Neural cell (in vitro differentiated cells): ENCODE results near the gene RNASE7. TPM values are rescaled to one million over a fixed set of nuclear protein-coding genes. Genes with fewer than 3 reads are reported as not detected.

Source experiments
- H2AFZ ChIP-seq: fragments of 200-600, 300-800 bp; sonication (generic), shearing (Covaris generic); 2 replicates; pipeline ENCODE4 v1.6.0; 2014; ENCODE audit warnings: low read depth, mild to moderate bottlenecking, antibody characterized with exemption, low read length, moderate library complexity
- H3F3A ChIP-seq: fragments of 200-600 bp; shearing (Covaris generic); 2 replicates; pipeline ENCODE4 v1.6.1; 2016; ENCODE audit warnings: mild to moderate bottlenecking, moderate library complexity, mixed read lengths, antibody characterized with exemption, low read length; ENCODE audit not compliant: insufficient read depth, poor library complexity, severe bottlenecking
- H3K27ac ChIP-seq: fragments of 200-600, 300-800 bp; sonication (generic), shearing (Covaris generic); 2 replicates; pipeline ENCODE4 v1.5.1; 2014; ENCODE audit warnings: mild to moderate bottlenecking, low read length, moderate library complexity
- H3K27me3 ChIP-seq: fragments of 300-800, 200-600 bp; sonication (generic), shearing (Covaris generic); 2 replicates; pipeline ENCODE4 v1.6.0; 2014; ENCODE audit warnings: mild to moderate bottlenecking, low read depth, low read length, moderate library complexity; ENCODE audit not compliant: insufficient read depth
- H3K36me3 ChIP-seq: fragments of 300-800, 200-600 bp; sonication (generic), shearing (Covaris generic); 2 replicates; pipeline ENCODE4 v1.5.1; 2014; ENCODE audit warnings: mild to moderate bottlenecking, antibody characterized with exemption, low read length, moderate library complexity; ENCODE audit not compliant: insufficient read depth
- H3K4me2 ChIP-seq: fragments of 300-800, 200-600 bp; sonication (generic), shearing (Covaris generic); 2 replicates; pipeline ENCODE4 v1.6.0; 2014; ENCODE audit warnings: mild to moderate bottlenecking, low read length
- H3K4me3 ChIP-seq: fragments of 300-800, 200-600 bp; sonication (generic), shearing (Covaris generic); 2 replicates; pipeline ENCODE4 v1.5.1; 2014; ENCODE audit warnings: mild to moderate bottlenecking, low read length, moderate library complexity
- H3K79me2 ChIP-seq: fragments of 200-600 bp; shearing (Covaris generic); replicated peaks from 2 replicates; pipeline ENCODE4 v1.6.0; 2014; ENCODE audit warnings: mild to moderate bottlenecking, low read length, moderate library complexity; ENCODE audit not compliant: insufficient read depth
- H3K9ac ChIP-seq: fragments of 300-800, 200-600 bp; sonication (generic), shearing (Covaris generic); 2 replicates; pipeline ENCODE4 v1.6.1; 2016; ENCODE audit warnings: mild to moderate bottlenecking, low read length, mixed read lengths
- H3K9me2 ChIP-seq: fragments of 200-600 bp; shearing (Covaris generic); 2 replicates; pipeline ENCODE4 v1.6.1; 2016; ENCODE audit warnings: mild to moderate bottlenecking, low read length, mixed read lengths; ENCODE audit not compliant: insufficient read depth
- H3K9me3 ChIP-seq: fragments of 200-600, 300-800 bp; sonication (generic), shearing (Covaris generic); 2 replicates; pipeline ENCODE4 v1.6.1; 2016; ENCODE audit warnings: mild to moderate bottlenecking, mixed run types, low read length, moderate library complexity, mixed read lengths
- H4K20me1 ChIP-seq: fragments of 200-600 bp; shearing (Covaris generic); 2 replicates; pipeline ENCODE4 v1.6.1; 2016; ENCODE audit warnings: mild to moderate bottlenecking, mixed run types; ENCODE audit not compliant: insufficient read depth
- EP300 ChIP-seq: fragments of 450-650 bp; conservative IDR thresholded peaks from 2 replicates; pipeline ENCODE4 v1.6.1; 2014; ENCODE audit warnings: antibody characterized with exemption, mild to moderate bottlenecking, moderate library complexity; ENCODE audit not compliant: poor library complexity, severe bottlenecking
- EZH2 ChIP-seq: fragments of 200-600, 300-800 bp; shearing (Covaris generic), sonication (generic); IDR thresholded peaks from 2 replicates; pipeline ENCODE4 v1.6.1; 2014; ENCODE audit warnings: antibody characterized with exemption, low read length, borderline replicate concordance, mild to moderate bottlenecking; ENCODE audit not compliant: insufficient read depth, poor library complexity, severe bottlenecking
- MXI1 ChIP-seq: fragments of 450-650 bp; conservative IDR thresholded peaks from 2 replicates; pipeline ENCODE4 v1.6.1; 2014; ENCODE audit warnings: antibody characterized with exemption, mild to moderate bottlenecking; ENCODE audit not compliant: poor library complexity, severe bottlenecking
- POLR2AphosphoS5 ChIP-seq: IDR thresholded peaks from 2 replicates; pipeline ENCODE4 v1.6.1; 2012
- RAD21 ChIP-seq: fragments of 450-650 bp; conservative IDR thresholded peaks from 2 replicates; pipeline ENCODE4 v1.6.1; 2014; ENCODE audit warnings: antibody characterized with exemption, mild to moderate bottlenecking, moderate library complexity
- SMC3 ChIP-seq: fragments of 450-650 bp; conservative IDR thresholded peaks from 2 replicates; pipeline ENCODE4 v1.6.1; 2014; ENCODE audit warnings: antibody characterized with exemption, mild to moderate bottlenecking, moderate library complexity; ENCODE audit not compliant: poor library complexity
- TAF1 ChIP-seq: IDR thresholded peaks from 2 replicates; pipeline ENCODE4 v1.6.1; 2012; ENCODE audit warnings: low read depth
- polyA plus RNA-seq: library from polyadenylated mRNA; depleted of rRNA; stranded (reverse); fragments of >200 nt; gene quantifications from 2 replicates; pipeline ENCODE4 v1.2.3, GENCODE V29; 2014
- TF ChIP-seq, protein P1 (sequence below): fragments of 450-650 bp; IDR thresholded peaks from 2 replicates; pipeline ENCODE4 v1.5.1; 2014; ENCODE audit warnings: antibody characterized with exemption, mild to moderate bottlenecking, moderate library complexity; ENCODE audit not compliant: poor library complexity, severe bottlenecking
- TF ChIP-seq, protein P2 (sequence below): IDR thresholded peaks from 2 replicates; pipeline ENCODE4 v1.6.1; 2012; ENCODE audit warnings: borderline replicate concordance

RNASE7 gene
- polyA plus RNA-seq, 1 donor from 2014 or later: not detected

DNA sequence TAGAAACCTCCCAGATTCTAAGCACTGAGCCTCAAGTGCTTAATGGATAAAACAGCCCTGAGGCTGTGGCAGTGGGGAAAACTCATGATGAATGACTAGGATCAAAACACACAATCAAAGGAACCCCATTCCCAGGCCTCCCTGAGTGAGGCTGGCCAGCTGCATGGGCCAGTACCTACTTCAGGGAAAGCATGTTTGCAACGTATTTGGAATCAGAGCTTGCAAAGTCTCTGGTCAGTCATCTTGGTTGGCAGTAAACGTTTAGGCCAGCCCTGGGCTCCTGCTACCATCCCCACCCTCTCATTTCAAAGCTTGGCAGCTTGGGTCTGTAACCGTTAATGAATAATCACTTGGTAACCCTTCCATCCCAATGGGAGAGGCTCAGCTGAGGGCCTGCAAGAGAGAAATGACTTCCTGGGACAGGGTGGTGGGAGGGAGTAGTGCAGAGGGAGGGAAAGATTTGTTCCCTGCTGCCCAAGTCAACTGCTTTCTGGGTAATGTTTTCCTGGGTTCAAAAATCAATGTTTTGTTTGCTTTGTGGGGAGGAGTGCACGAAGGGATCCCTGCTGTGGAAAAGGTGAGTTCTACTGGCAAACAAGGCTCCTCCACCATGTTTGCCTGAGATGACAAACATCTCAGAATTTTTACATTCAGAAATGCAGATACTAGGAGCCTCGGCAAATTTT lies 13.4 kb downstream of the RNASE7 start:
- H3K4me3 ChIP-seq: no peak overlapping the region
- H3K27me3 ChIP-seq: no peaks in the 10 kb centered on the region
- no peaks in the 10 kb centered on the region for H3K9me3 ChIP-seq
- H2AFZ ChIP-seq: no peak overlapping the region
- TF ChIP-seq TAF1 (no peak), SMC3 (no peak), RAD21 (no peak), EZH2 (no peak), EP300 (no peak), MXI1 (no peak), POLR2AphosphoS5 (no peak)
- TF ChIP-seq, protein P1, sequence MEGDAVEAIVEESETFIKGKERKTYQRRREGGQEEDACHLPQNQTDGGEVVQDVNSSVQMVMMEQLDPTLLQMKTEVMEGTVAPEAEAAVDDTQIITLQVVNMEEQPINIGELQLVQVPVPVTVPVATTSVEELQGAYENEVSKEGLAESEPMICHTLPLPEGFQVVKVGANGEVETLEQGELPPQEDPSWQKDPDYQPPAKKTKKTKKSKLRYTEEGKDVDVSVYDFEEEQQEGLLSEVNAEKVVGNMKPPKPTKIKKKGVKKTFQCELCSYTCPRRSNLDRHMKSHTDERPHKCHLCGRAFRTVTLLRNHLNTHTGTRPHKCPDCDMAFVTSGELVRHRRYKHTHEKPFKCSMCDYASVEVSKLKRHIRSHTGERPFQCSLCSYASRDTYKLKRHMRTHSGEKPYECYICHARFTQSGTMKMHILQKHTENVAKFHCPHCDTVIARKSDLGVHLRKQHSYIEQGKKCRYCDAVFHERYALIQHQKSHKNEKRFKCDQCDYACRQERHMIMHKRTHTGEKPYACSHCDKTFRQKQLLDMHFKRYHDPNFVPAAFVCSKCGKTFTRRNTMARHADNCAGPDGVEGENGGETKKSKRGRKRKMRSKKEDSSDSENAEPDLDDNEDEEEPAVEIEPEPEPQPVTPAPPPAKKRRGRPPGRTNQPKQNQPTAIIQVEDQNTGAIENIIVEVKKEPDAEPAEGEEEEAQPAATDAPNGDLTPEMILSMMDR: no peak
- TF ChIP-seq, protein P2, sequence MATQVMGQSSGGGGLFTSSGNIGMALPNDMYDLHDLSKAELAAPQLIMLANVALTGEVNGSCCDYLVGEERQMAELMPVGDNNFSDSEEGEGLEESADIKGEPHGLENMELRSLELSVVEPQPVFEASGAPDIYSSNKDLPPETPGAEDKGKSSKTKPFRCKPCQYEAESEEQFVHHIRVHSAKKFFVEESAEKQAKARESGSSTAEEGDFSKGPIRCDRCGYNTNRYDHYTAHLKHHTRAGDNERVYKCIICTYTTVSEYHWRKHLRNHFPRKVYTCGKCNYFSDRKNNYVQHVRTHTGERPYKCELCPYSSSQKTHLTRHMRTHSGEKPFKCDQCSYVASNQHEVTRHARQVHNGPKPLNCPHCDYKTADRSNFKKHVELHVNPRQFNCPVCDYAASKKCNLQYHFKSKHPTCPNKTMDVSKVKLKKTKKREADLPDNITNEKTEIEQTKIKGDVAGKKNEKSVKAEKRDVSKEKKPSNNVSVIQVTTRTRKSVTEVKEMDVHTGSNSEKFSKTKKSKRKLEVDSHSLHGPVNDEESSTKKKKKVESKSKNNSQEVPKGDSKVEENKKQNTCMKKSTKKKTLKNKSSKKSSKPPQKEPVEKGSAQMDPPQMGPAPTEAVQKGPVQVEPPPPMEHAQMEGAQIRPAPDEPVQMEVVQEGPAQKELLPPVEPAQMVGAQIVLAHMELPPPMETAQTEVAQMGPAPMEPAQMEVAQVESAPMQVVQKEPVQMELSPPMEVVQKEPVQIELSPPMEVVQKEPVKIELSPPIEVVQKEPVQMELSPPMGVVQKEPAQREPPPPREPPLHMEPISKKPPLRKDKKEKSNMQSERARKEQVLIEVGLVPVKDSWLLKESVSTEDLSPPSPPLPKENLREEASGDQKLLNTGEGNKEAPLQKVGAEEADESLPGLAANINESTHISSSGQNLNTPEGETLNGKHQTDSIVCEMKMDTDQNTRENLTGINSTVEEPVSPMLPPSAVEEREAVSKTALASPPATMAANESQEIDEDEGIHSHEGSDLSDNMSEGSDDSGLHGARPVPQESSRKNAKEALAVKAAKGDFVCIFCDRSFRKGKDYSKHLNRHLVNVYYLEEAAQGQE: no peak
- no peak overlapping the region for H3K27ac ChIP-seq
- H3F3A ChIP-seq: no peaks in the 10 kb centered on the region
- no peaks in the 10 kb centered on the region for H3K36me3 ChIP-seq
- H3K9me2 ChIP-seq: no peaks in the 10 kb centered on the region
- H3K4me2 ChIP-seq: no peak overlapping the region
- H3K9ac ChIP-seq: no peak overlapping the region
- H3K79me2 ChIP-seq: no peaks in the 10 kb centered on the region
- H4K20me1 ChIP-seq: no peaks in the 10 kb centered on the region

DNA sequence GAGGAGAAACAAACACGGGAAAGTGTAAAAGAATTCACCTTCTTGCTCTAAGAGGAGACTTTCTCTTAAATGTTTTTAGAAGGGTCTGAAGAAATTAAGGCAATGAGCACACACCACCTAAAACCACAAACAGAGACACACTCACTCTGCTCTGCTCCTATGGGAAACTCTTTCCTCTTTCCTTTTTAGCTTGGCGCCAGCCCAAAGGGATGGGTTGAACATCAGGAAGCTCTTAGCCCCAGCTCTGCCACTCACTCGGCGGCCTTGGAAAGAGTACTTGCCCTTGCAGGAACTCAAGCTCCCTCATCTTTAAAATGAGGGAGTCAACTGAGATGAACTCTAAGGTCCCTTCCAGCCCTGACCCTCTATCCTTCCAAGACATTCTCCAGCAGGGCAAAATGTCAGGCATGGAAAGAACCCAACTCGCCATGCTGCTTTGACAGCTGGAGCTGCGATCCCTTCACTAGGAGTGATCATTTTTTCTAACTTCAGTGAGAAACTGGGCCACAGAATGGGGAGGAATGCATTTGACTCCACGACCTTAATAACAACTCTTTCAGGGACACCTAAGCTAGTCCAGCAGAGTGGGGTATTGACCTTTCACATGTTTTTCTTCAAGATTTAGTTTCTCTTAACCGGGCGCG lies 14.5 kb downstream of the RNASE7 start:
- Histone ChIP-seq H3F3A (no peaks in the 10 kb centered on the region), H3K4me2 (no peak overlapping the region), H3K27me3 (no peaks in the 10 kb centered on the region), H3K9ac (no peak overlapping the region), H3K4me3 (no peak overlapping the region), H3K36me3 (no peaks in the 10 kb centered on the region), H3K9me2 (no peaks in the 10 kb centered on the region), H3K27ac (no peak overlapping the region), H2AFZ (no peak overlapping the region), H4K20me1 (no peaks in the 10 kb centered on the region), H3K79me2 (no peaks in the 10 kb centered on the region), H3K9me3 (no peaks in the 10 kb centered on the region)
- no peak for TF ChIP-seq EP300
- TF ChIP-seq RAD21: no peak
- TF ChIP-seq, protein P1: no peak
- TF ChIP-seq TAF1: no peak
- TF ChIP-seq POLR2AphosphoS5: no peak
- TF ChIP-seq, protein P2: no peak
- TF ChIP-seq SMC3: no peak
- no peak for TF ChIP-seq EZH2
